Psoas muscle (tissue), 8 donors: ENCODE measurements around the gene FBXW11. TPM values are rescaled to one million over a fixed set of nuclear protein-coding genes. Genes with fewer than 3 reads are reported as not detected.
A peak's percentile ranks its signal among the peaks of the same experiment; 100 is the strongest.

Experiments
- ATAC-seq, 4 donors: fragments of 200-7000 bp; cut with Tn5 transposase; one replicate each; pipeline ENCODE4 v1.9.1; 2020; ENCODE audit warnings: moderate library complexity in 3 of 4, mild to moderate bottlenecking in 2 of 4
- DNase-seq, 2 donors: peaks; one replicate each; pipeline ENCODE4 v3.0.0-alpha.2; 2020
- H3K27ac ChIP-seq: fragments of 200-600 bp; one replicate; pipeline ENCODE4 v1.8.0; 2022
- H3K27me3 ChIP-seq, 3 donors: fragments of 200-600 bp in 1 of 3; one replicate each; pipeline versions ENCODE4 v1.6.1 to v1.8.0; 2013 to 2022; ENCODE audit warnings: low read length in 2 of 3, mild to moderate bottlenecking in 2 of 3, moderate library complexity in 1 of 3; ENCODE audit not compliant: insufficient read depth in 3 of 3
- H3K36me3 ChIP-seq, 2 donors: fragments of 200-600 bp in 1 of 2; one replicate each; pipeline versions ENCODE4 v1.6.1 to v1.8.0; 2013 to 2022; ENCODE audit warnings: low read depth in 1 of 2, mild to moderate bottlenecking in 1 of 2, moderate library complexity in 1 of 2; ENCODE audit not compliant: insufficient read depth in 1 of 2
- H3K4me1 ChIP-seq: fragments of 200-600 bp; one replicate; pipeline ENCODE4 v1.8.0; 2022
- H3K4me3 ChIP-seq: fragments of 200-600 bp; one replicate; pipeline ENCODE4 v1.8.0; 2022; ENCODE audit warnings: mild to moderate bottlenecking
- H3K9me3 ChIP-seq: fragments of 200-600 bp; one replicate; pipeline ENCODE4 v1.8.0; 2022
- CTCF ChIP-seq: fragments of 200-600 bp; IDR thresholded peaks from one replicate; pipeline ENCODE4 v1.8.0; 2022; ENCODE audit warnings: antibody characterized with exemption
- WGBS, 3 donors: extraction: QIAGEN DNeasy Blood & Tissue Kit; methylation state at CpG; one replicate each; pipeline versions ENCODE4 v1.1.6 to v1.1.7; 2013; 5-methylcytosine and 5-hydroxymethylcytosine counted together
- intact Hi-C, 2 donors: fragments of 100-400 bp; cut with DNase I; formaldehyde crosslinking; loops; one replicate each; pipeline versions ENCODE4 v1.11.0 to v1.14.2; 2022
- polyA plus RNA-seq, 3 donors: library from polyadenylated mRNA; stranded (reverse); fragments of 200-250 nt; gene quantifications; one replicate each; pipeline ENCODE4 v1.2.3, GENCODE V29; 2013
- total RNA-seq, 4 donors: library from RNA; stranded (reverse); fragmentation: NEBNext Ultra II Directional in 2 of 4; extraction: Animal tissue kit (Norgen Biotek cat#: 25700) in 2 of 4; gene quantifications; one replicate each; pipeline versions ENCODE4 v1.2.1 to v1.2.4, GENCODE V29; 2021 to 2023
- donor health status: healthy with polysubstance abuse.
- donor health status: DM: no; HTN: no; CAD: no; lungs with moderate emphysema.
- donor health status: Bipolar disorder and iron deficiency.
- donor health status: healthy.
- donor health status: DM: yes; HTN: yes; CAD: no.
- donor health status: DM: no; HTN: no; CAD: no.
- donor health status: DM: no; HTN: no; CAD: no.
- donor health status: DM: yes; HTN: yes; CAD: no.

FBXW11 gene
- total and polyA plus RNA-seq, 7 donors: 14.7 to 62.8 (median 50.1) TPM

- no peak for TF ChIP-seq CTCF
- intact Hi-C loops: no loop called here
- Histone ChIP-seq H3K27me3 (no peaks in the 10 kb centered on the region), H3K4me3 (no peak overlapping the region), H3K4me1 (peaks cover 50% of the 10 kb centered on the region), H3K27ac (peak overlapping the region; percentile 59), H3K9me3 (no peaks in the 10 kb centered on the region), H3K36me3 (no peaks in the 10 kb centered on the region)
- DNase-seq: no peak
- ATAC-seq: peak; percentile 69 to 87 (median 79)
- 7 to 19% (median 13%) methylated on average over 2 of the region's 2 CpGs for WGBS, 3 donors
Observed at GRCh38 chr5:171966270-171966669, 40.2 kb downstream of the FBXW11 start.

- TF ChIP-seq CTCF: no peak
- H3K27me3 ChIP-seq: no peaks in the 10 kb centered on the region
- H3K4me1 ChIP-seq: peaks cover 52% of the 10 kb centered on the region
- no peaks in the 10 kb centered on the region for H3K36me3 ChIP-seq
- H3K27ac ChIP-seq: peak overlapping the region; percentile 59
- DNase-seq (no peak), ATAC-seq (peak in 2 of 4 donors; percentile 12 to 26)
- intact Hi-C loops: no loop called here
- H3K9me3 ChIP-seq: no peaks in the 10 kb centered on the region
- WGBS, 3 donors: 80 to 85% (median 84%) methylated on average over 6 of the region's 6 CpGs
- no peak overlapping the region for H3K4me3 ChIP-seq
Observed at GRCh38 chr5:171965745-171966144, 40.7 kb downstream of the FBXW11 start.

- intact Hi-C loops: no loop called here
- Histone ChIP-seq H3K4me1 (peaks cover 57% of the 10 kb centered on the region), H3K27ac (no peak overlapping the region), H3K27me3 (no peaks in the 10 kb centered on the region), H3K36me3 (no peaks in the 10 kb centered on the region), H3K9me3 (no peaks in the 10 kb centered on the region), H3K4me3 (no peak overlapping the region)
- no peak for TF ChIP-seq CTCF
- no peak for ATAC-seq
- WGBS, 3 donors: 64 to 68% (median 67%) methylated on average over 2 of the region's 2 CpGs
- DNase-seq: no peak
Observed at GRCh38 chr5:171963416-171963815, 43.0 kb downstream of the FBXW11 start.

- WGBS, 3 donors: 74 to 82% (median 79%) methylated on average over 3 of the region's 3 CpGs
- intact Hi-C loops: no loop called here
- Histone ChIP-seq H3K4me3 (no peak overlapping the region), H3K27me3 (no peaks in the 10 kb centered on the region), H3K4me1 (peaks cover 70% of the 10 kb centered on the region), H3K9me3 (no peaks in the 10 kb centered on the region), H3K27ac (no peak overlapping the region), H3K36me3 (no peaks in the 10 kb centered on the region)
- ATAC-seq: peak in 3 of 4 donors; percentile 53 to 63 (median 56)
- DNase-seq: no peak
- no peak for TF ChIP-seq CTCF
Observed at GRCh38 chr5:171961117-171961516, 45.3 kb downstream of the FBXW11 start.

- WGBS, 3 donors: 78 to 87% (median 82%) methylated on average over 9 of the region's 9 CpGs
- Histone ChIP-seq H3K9me3 (no peaks in the 10 kb centered on the region), H3K36me3 (no peaks in the 10 kb centered on the region), H3K4me3 (no peak overlapping the region), H3K4me1 (peaks cover 63% of the 10 kb centered on the region), H3K27ac (no peak overlapping the region), H3K27me3 (no peaks in the 10 kb centered on the region)
- ATAC-seq (peak; percentile 52 to 76 (median 60)), DNase-seq (no peak)
- intact Hi-C loops: no loop called here
- TF ChIP-seq CTCF: no peak
Observed at GRCh38 chr5:171957591-171958251, 48.7 kb downstream of the FBXW11 start.
